ENCODE results near the gene L3MBTL1.
"Not testable (repeated sequence)": the region's sequence is repeated elsewhere in the genome, so short reads cannot be mapped to it uniquely, and the experiment has no call there.

Gene L3MBTL1

GRCh38 chr20:43584448-43585136 lies 77.1 kb downstream of the L3MBTL1 start:
- no peak overlapping the region for H3K4me3 ChIP-seq (ENCODE audit: low read depth, low read length)
- no peak for DNase-seq (ENCODE audit: low read depth)
- TF ChIP-seq MAX (IDR thresholded peaks at IDR 0.05; ENCODE audit: low read depth, low read length) (no peak), POLR2A (IDR thresholded peaks at IDR 0.05; ENCODE audit: extremely low read depth, insufficient read length) (no peak), MYC (IDR thresholded peaks at IDR 0.05; ENCODE audit: low read depth, low read length) (no peak)
- TF ChIP-seq, protein P1, sequence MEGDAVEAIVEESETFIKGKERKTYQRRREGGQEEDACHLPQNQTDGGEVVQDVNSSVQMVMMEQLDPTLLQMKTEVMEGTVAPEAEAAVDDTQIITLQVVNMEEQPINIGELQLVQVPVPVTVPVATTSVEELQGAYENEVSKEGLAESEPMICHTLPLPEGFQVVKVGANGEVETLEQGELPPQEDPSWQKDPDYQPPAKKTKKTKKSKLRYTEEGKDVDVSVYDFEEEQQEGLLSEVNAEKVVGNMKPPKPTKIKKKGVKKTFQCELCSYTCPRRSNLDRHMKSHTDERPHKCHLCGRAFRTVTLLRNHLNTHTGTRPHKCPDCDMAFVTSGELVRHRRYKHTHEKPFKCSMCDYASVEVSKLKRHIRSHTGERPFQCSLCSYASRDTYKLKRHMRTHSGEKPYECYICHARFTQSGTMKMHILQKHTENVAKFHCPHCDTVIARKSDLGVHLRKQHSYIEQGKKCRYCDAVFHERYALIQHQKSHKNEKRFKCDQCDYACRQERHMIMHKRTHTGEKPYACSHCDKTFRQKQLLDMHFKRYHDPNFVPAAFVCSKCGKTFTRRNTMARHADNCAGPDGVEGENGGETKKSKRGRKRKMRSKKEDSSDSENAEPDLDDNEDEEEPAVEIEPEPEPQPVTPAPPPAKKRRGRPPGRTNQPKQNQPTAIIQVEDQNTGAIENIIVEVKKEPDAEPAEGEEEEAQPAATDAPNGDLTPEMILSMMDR (IDR thresholded peaks at IDR 0.05; ENCODE audit: low read depth, low read length): no peak

- no peak overlapping the region for H3K4me3 ChIP-seq (ENCODE audit: low read depth, low read length)
- DNase-seq (ENCODE audit: low read depth): no peak
- TF ChIP-seq MAX (IDR thresholded peaks at IDR 0.05; ENCODE audit: low read depth, low read length) (no peak), MYC (IDR thresholded peaks at IDR 0.05; ENCODE audit: low read depth, low read length) (no peak), POLR2A (IDR thresholded peaks at IDR 0.05; ENCODE audit: extremely low read depth, insufficient read length) (no peak)
These were observed 79.1 kb downstream of the L3MBTL1 start for GRCh38 chr20:43586641-43587040.

DNA sequence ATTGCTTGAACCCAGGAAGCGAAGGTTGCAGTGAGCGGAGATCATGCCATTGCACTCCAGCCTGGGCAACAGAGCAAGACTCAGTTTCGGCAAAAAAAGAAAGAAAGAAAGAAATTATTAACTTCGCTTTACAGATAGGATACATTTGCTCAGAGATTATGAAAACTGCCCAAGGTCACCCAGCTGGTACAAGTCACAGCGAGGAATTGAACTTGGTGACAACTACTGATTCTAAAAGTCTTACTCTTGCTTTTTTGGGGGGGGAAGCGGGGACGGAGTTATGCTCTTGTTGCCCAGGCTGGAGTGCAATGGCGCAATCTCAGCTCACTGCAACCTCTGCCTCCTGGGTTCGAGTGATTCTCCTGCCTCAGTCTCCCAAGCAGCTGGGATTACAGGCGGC lies 81.0 kb downstream of the L3MBTL1 start:
- H3K4me3 ChIP-seq (ENCODE audit: low read depth, low read length); DNase-seq (ENCODE audit: low read depth): not testable (repeated sequence)

DNA sequence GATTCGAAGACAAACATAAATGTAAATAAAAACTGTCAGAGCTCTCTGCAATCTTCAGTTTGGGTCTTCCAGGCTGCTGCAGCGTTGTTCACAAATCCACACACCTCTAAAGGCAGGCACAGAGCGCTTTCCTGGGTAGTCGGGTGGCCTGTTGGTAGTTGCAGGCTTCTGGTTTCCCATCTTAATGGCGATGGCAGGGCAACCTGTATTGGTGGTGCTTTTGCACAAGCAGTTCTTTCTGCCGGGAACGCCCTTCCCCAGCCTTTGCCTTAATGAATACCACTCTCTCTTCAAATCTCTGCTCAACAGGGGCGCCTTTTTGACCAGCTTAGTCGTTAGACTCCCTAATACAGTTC lies 82.5 kb downstream of the L3MBTL1 start:
- no peak for DNase-seq (ENCODE audit: low read depth)
- no peak for TF ChIP-seq MAX (IDR thresholded peaks at IDR 0.05; ENCODE audit: low read depth, low read length)
- no peak for TF ChIP-seq MYC (IDR thresholded peaks at IDR 0.05; ENCODE audit: low read depth, low read length)
- TF ChIP-seq, protein P1 (IDR thresholded peaks at IDR 0.05; ENCODE audit: low read depth, low read length): no peak
- TF ChIP-seq POLR2A (IDR thresholded peaks at IDR 0.05; ENCODE audit: extremely low read depth, insufficient read length): no peak
- H3K4me3 ChIP-seq (ENCODE audit: low read depth, low read length): peak overlapping the region; percentile 95

- TF ChIP-seq MYC (IDR thresholded peaks at IDR 0.05; ENCODE audit: low read depth, low read length): no peak; the same call in 1 of the 2 replicates
- TF ChIP-seq, protein P1 (IDR thresholded peaks at IDR 0.05; ENCODE audit: low read depth, low read length): no peak
- peak; percentile 37 for TF ChIP-seq MAX (IDR thresholded peaks at IDR 0.05; ENCODE audit: low read depth, low read length)
- peak; percentile 49 for TF ChIP-seq POLR2A (IDR thresholded peaks at IDR 0.05; ENCODE audit: extremely low read depth, insufficient read length)
- peak; percentile 95 for DNase-seq (ENCODE audit: low read depth)
- peak within 1 kb of the TSS; percentile 95 for H3K4me3 ChIP-seq (ENCODE audit: low read depth, low read length)
These were observed 83.2 kb downstream of the L3MBTL1 start, which contains the start of gene IFT52 for GRCh38 chr20:43590392-43591303. IFT52 (plus strand) TSS chr20:43590937; CDS start chr20:43594699, 3,762 bp downstream.

Measured in NB4 (cell line).